GM19240 (cell line): ENCODE results near the gene FILIP1L.
A peak's percentile ranks its signal among the peaks of the same experiment; 100 is the strongest.

Experiments
- DNase-seq: peaks from one replicate; pipeline ENCODE4 v3.0.0; 2011; ENCODE audit warnings: low spot score; ENCODE audit not compliant: insufficient read length

The FILIP1L gene

GRCh38 chr3:99896482-99896881 is 217.8 kb downstream of the FILIP1L start:
- DNase-seq, result no peak

- DNase-seq, result no peak
These were observed 218.4 kb downstream of the FILIP1L start for GRCh38 chr3:99895703-99896441.

DNA sequence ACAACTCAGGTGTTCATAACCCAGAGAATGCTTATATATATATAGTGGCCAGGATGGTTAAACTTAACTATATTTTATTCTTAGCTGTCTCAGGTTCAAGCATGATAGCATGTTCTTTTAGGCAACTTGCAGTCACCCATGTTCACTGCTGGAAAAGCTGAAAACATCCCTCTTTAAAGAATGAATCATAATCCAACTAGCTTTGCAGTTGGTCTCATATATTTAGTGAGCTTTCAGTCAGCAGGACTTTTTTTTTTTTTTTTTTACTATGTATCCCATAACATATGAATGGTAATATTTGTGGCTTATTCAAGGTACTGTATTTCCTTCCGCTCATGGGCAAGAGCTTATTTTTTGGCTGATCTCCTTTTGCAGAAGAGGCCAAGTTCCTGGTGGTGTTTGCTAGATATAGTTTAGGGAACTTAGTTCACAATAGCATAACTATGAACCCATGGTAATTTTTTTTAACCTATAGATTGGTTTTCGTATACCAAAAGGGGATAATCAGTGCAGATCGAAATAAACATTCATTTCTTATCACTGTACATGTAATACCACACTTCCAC is 219.1 kb downstream of the FILIP1L start:
- no peak for DNase-seq

DNA sequence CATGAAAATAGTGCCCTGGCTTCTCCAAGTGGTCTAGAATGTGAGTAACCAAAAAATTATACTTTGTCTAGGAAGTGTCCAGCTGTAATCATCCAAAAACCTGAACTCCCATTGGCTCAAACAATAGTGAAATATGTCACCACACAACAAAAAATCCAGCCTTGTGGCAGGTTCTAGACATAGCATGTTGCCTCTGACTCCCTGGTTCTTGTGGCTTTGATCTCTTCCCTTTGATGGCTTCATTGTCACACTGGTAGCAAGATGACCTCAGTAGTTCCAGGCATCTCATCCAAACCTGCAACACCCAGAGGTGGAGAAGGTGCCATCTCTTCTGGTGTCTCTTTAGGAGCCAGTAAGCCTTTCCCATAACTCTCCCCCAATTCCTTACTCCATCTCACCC is 222.0 kb downstream of the FILIP1L start:
- no peak for DNase-seq

DNA sequence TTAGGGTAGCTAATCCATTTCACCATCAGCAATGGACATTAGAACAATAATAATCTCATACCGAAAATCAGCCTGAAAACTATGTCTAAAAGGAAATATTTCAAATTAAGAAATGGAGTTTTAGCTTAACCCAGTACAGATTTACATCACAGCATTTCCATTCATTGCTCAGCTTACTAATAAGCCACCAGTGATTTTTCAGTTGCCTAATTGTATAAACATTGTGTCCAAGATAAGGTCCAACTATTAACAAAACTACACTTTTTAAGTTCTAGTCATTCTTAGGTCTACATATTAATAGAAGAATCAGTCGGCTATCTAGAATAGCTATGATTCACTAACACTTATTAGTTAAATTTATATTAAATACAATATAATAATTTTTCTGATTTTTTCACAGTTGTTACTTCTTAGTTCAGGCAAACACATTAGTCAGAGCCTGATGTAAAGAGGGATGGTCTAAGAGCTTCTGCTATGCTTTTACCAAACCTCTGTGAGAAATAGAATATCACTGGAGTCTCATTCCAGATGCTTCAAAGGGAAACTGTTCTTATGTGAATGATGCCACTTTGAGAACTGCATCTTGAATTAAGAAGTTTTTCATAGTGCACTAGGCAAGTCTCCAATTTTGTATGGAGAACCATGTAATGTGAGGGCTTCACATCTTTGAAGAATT is 222.6 kb downstream of the FILIP1L start:
- DNase-seq, result no peak

- DNase-seq, result no peak
These were observed 228.4 kb downstream of the FILIP1L start for GRCh38 chr3:99885851-99886250.

DNA sequence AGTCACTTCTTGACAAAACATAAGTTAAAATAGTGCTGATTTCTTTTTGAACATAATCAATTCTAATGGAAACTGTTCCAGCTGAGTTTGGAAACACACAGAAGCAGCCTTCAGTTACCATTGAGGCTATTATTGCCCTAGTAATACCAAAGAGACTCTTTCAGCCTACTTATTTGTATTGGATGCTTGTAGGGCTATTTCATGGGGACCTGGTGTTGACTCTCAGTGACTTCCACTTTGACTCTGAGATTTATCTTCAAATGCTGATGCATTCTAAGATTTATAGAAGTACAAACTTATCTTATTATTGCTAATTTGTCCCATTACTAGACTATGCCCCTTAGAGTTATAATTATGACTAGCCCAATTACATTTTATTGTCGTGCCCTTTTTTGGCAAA is 229.2 kb downstream of the FILIP1L start:
- DNase-seq, result no peak

DNA sequence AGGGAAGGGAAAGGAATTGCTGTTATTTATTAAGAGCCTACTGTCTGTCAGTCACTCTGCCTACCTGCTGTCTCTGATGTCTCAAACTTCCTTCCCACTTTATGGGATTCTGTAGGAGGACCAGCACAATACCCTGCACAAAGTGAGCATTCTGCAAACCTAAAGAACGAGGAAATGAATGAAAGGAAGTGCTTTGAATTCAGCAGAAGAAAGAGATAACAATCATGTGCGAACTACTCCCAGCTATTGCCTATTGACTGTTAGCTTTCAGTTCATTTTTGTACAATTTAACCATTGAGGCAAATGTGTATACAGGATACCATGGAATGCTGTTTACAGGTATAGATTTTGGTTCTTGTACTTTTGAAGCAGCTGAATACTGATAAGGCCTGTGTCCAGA is 229.8 kb downstream of the FILIP1L start:
- no peak for DNase-seq

- DNase-seq, result no peak
These were observed 230.6 kb downstream of the FILIP1L start for GRCh38 chr3:99883693-99884092.

- no peak for DNase-seq
These were observed 231.2 kb downstream of the FILIP1L start for GRCh38 chr3:99883138-99883461.

DNA sequence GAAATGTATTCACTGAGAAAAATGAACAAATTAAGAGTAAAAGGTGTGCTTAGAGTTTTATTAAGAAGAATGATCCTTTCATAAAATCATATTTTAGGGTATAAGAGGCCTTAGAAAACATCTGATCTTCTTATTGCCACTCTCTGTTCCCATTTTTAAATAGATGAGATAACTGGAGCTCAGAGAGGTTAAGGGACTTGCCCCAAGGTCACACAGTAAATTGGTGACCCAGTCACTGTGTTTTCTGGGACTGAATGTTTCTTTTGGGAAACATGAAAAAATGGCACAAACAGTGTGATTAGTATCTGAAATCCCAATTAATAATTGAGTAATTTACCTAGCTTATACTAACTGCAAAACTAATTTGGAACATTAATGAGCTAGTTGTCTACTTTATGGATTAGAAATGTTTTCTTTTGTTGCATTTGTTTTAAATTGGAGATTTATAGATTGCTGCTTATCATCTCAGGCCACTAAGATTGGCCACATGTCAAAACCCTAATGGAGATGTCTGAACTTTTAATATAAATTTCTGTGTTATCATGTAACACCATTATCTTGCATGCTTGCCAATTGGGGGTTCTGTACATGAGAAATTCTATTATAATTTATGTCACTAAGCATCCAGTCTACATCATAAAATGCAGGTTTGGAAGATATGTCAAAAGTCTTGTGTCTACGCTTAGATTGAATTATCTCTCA is 231.7 kb downstream of the FILIP1L start:
- DNase-seq, result no peak

GRCh38 chr3:99881121-99881524 is 233.2 kb downstream of the FILIP1L start:
- no peak for DNase-seq

DNA sequence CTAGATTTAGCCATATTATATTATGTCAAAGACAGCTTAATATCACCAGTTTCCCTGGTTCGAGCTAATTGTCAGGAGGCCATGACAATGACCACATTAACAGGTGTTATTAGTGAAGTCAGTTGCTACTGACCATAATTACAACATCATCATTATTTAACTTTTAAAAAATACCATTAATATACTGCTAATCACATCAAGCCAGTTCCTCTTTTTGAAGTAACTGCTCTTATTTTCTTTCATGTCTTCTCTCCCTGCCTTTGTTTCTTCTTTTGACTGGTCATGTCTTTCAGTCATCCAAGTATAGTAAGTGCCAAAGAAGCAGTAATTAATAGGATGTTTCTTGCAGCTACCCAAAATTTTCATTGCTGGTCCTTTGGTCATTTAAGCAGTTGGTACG is 235.0 kb downstream of the FILIP1L start:
- DNase-seq, result no peak

- DNase-seq, result no peak
These were observed 236.3 kb downstream of the FILIP1L start for GRCh38 chr3:99878005-99878404.

- no peak for DNase-seq
These were observed 237.2 kb downstream of the FILIP1L start for GRCh38 chr3:99877031-99877579.

DNA sequence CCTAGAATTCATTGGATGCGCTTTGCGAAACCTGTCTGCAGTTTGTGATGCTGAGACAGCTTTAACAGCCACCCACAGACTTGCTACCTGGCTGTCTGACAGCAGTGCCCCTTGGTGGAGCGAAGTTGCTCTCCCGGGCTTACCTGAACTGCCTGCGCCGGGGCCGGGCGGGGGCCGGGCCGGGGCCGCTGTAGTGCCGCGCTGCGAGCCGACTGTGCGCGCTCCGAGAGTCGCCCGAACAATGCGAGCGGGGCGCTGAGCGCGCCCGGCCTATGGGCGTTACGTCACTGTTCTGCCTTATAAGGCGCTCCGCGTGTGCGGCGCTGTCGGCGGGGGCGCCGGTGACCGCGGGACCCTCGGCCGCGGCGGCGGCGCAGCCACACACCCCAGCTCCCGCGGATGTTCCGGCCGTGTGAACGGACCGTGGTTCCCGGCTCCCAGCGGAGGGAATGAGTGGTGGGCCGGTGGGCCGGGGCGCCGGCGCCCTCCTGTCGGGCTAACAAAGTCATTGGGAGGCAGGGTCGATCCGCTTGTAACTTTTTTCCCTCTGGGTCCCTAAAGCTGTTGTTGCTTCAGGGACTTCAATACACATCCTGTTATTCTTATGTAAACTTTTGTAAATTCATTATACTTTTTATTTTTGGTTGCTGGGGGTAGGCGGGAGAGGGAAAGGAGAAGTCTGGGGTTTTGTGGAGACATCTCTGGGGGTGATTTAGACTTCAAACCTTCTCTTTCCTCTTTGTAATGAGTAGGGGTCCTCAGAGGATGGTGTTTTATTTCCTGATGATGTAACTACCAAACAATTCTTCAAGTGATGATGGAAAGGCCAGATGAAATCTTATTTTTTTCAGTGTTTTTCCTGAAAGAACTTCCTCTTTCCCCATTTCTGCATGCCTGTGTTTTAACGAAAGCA is 238.1 kb downstream of the FILIP1L start:
- peak; percentile 20 for DNase-seq

DNA sequence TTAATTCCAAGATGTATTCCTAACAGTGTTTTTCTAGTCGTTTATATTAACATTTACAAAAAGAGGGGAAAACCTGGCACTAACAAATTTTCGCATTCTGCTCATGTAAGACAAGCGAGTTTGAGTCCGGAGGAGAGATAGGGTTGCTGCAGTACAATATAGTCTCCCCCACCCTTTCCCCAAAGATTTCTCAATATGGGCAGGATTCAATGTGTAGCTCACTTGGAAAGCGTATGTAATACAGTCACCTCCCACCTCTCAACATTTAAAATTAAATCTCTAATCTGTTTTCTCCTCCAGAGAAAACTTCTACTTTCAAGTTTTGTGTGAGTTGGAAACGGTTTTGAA is 238.7 kb downstream of the FILIP1L start:
- no peak for DNase-seq

DNA sequence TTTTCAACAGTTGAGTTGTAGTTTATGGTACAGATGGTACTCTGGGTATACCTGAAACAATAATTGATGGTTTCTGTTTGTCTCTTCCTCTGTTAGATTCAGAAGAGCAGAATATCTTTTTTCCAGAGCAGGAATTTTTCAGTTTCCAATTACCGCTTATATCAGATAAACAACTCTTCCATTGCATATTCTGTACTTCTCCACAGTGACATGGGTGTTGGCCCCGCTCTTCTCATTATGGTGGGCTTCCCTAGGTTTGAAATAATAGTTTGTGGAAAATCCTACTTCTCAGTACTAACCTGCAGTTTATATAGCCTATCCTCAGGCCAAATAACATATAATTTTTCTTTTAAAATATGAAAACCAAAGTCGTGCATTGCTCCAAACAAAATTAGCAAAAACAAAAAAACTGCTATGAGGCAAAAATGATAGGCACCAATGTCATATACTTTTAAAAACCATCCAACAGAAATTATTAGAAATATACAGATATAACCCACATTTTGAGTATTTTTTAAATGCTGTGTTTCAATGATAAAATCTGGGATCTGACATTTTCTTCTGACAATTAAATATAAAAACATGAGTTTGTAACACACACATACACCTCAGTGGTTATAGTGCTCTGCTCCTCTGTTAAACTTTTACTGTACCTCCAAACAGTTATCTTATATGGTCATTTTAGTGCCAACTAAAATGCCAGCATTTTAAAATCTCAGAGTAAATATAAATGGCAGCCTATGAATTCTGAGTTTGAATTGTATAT is 239.9 kb downstream of the FILIP1L start:
- no peak for DNase-seq

GRCh38 chr3:99873269-99874102 is 240.8 kb downstream of the FILIP1L start:
- DNase-seq, result no peak

GRCh38 chr3:99872923-99873254 is 241.4 kb downstream of the FILIP1L start:
- no peak for DNase-seq
